Naive thymus-derived CD4-positive, alpha-beta T cell (primary cell): ENCODE results near the gene SRSF9. TPM values are rescaled to one million over a fixed set of nuclear protein-coding genes. Genes with fewer than 3 reads are reported as not detected.
A peak's percentile ranks its signal among the peaks of the same experiment; 100 is the strongest.
"Not testable (repeated sequence)": the region's sequence is repeated elsewhere in the genome, so short reads cannot be mapped to it uniquely, and the experiment has no call there.

Experiments used
- ATAC-seq: fragments of 150-1000 bp; cut with Tn5 transposase; 2 replicates; pipeline ENCODE4 v1.10.0; 2021; ENCODE audit warnings: mild to moderate bottlenecking, moderate library complexity
- CTCF ChIA-PET: fragments of 350-600 bp; sonication (Branson Sonifier 250); formaldehyde crosslinking; loops from one replicate; lab custom pipeline; 2021; ENCODE audit warnings: antibody characterized with exemption; lab: Charles Lee
- POLR2A ChIA-PET: fragments of 350-600 bp; sonication (Branson Sonifier 250); formaldehyde crosslinking; loops from one replicate; lab custom pipeline; 2021; ENCODE audit warnings: antibody characterized with exemption, inconsistent platforms; lab: Charles Lee
- DNase-seq, 9 donors: peaks; one replicate each; pipeline versions ENCODE4 v3.0.0 to v3.0.0-alpha.2; 2020 to 2022; ENCODE audit warnings: mixed read lengths in 1 of 9
- H3K27ac ChIP-seq: one replicate; pipeline ENCODE4 v1.7.0; 2013; ENCODE audit warnings: mild to moderate bottlenecking, low read depth, low read length, moderate library complexity
- H3K27me3 ChIP-seq, 2 donors: one replicate each; pipeline ENCODE4 v1.7.0; 2013; ENCODE audit warnings: low read length in 2 of 2, mild to moderate bottlenecking in 2 of 2, moderate library complexity in 2 of 2; ENCODE audit not compliant: control insufficient read depth in 2 of 2, insufficient read depth in 2 of 2
- H3K36me3 ChIP-seq, 3 experiments: 1 replicate in 2 of 3; 2 replicates in 1 of 3; pipeline ENCODE4 v1.7.0; 2013; ENCODE audit warnings: low read length in 3 of 3, mild to moderate bottlenecking in 3 of 3, moderate library complexity in 1 of 3; ENCODE audit not compliant: insufficient read depth in 3 of 3, control insufficient read depth in 2 of 3
- H3K4me1 ChIP-seq, 2 donors: one replicate each; pipeline ENCODE4 v1.7.0; 2013; ENCODE audit warnings: low read length in 2 of 2, mild to moderate bottlenecking in 2 of 2, moderate library complexity in 1 of 2; ENCODE audit not compliant: control insufficient read depth in 2 of 2, insufficient read depth in 2 of 2
- H3K4me3 ChIP-seq: 2 replicates; pipeline ENCODE4 v1.7.0; 2013; ENCODE audit warnings: mild to moderate bottlenecking, low read length
- H3K9me3 ChIP-seq, 3 experiments: 1 replicate in 2 of 3; 2 replicates in 1 of 3; pipeline ENCODE4 v1.7.0; 2013; ENCODE audit warnings: low read length in 3 of 3; ENCODE audit not compliant: control insufficient read depth in 2 of 3
- H3K27ac Mint-ChIP-seq, 9 donors: one replicate each; pipeline ENCODE4 v1.8.0; 2020 to 2022; ENCODE audit warnings: mixed read lengths in 9 of 9, mild to moderate bottlenecking in 8 of 9, moderate library complexity in 5 of 9, inconsistent platforms in 2 of 9
- H3K27me3 Mint-ChIP-seq, 5 donors: one replicate each; pipeline ENCODE4 v1.8.0; 2021 to 2022; ENCODE audit warnings: mixed read lengths in 5 of 5, mild to moderate bottlenecking in 1 of 5
- H3K36me3 Mint-ChIP-seq, 5 donors: one replicate each; pipeline ENCODE4 v1.8.0; 2020 to 2022; ENCODE audit warnings: mixed read lengths in 5 of 5, mild to moderate bottlenecking in 3 of 5, inconsistent platforms in 1 of 5
- H3K4me1 Mint-ChIP-seq, 7 donors: one replicate each; pipeline ENCODE4 v1.8.0; 2020 to 2022; ENCODE audit warnings: mixed read lengths in 7 of 7, mild to moderate bottlenecking in 3 of 7, inconsistent platforms in 1 of 7
- H3K4me3 Mint-ChIP-seq, 10 donors: one replicate each; pipeline ENCODE4 v1.8.0; 2020 to 2022; ENCODE audit warnings: mild to moderate bottlenecking in 10 of 10, mixed read lengths in 10 of 10, moderate library complexity in 6 of 10, inconsistent platforms in 2 of 10
- H3K9me3 Mint-ChIP-seq, 11 donors: one replicate each; pipeline ENCODE4 v1.8.0; 2020 to 2022; ENCODE audit warnings: mixed read lengths in 11 of 11, mild to moderate bottlenecking in 4 of 11, inconsistent platforms in 1 of 11, moderate library complexity in 1 of 11
- intact Hi-C, 2 donors: fragments of 100-400 bp; cut with micrococcal nuclease; formaldehyde crosslinking; loops; one replicate each; pipeline ENCODE4 v1.15.1; 2023
- polyA plus RNA-seq, 2 donors: library from polyadenylated mRNA; unstranded; fragments of 300-500 nt; fragmentation: Illumina TruSeq; gene quantifications; one replicate each; pipeline ENCODE4 v1.2.3, GENCODE V29; 2021
- total RNA-seq, 6 experiments: library from RNA in 5 of 6; stranded (reverse) in 5 of 6; gene quantifications; 1 replicate in 5 of 6; 2 replicates in 1 of 6; pipeline ENCODE4 v1.2.3 and lab custom pipeline; 2021 to 2026

SRSF9 gene
- total and polyA plus RNA-seq, 7 experiments from 2014 or later = 136 to 191 (median 148) TPM

DNA sequence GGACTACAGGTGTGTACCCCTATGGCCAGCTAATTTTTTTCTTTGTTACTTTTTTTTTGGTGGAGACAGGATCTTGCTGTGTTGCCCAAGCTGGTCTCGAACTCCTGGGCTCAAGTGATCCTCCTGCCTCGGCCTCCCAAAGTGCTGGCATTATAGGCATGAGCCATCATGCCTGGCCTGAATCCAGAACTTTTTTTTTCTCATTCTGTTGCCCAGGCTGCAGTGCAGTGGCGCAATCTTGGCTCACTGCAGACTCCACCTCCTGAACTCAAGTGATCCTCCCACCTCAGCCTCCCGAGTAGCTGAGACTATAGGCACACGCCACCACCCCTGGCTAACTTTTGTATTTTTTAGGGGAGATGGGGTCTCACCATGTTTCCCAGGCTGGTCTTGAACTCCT, 17.0 kb downstream of the SRSF9 start:
- intact Hi-C loops, H3K9me3 ChIP-seq, H3K4me3 ChIP-seq, DNase-seq, H3K27me3 ChIP-seq, H3K4me3 Mint-ChIP-seq, H3K27me3 Mint-ChIP-seq, H3K9me3 Mint-ChIP-seq, ATAC-seq, H3K4me1 ChIP-seq, H3K27ac ChIP-seq: not testable (repeated sequence)
- Mint-ChIP-seq H3K36me3 (peaks cover 0 to 17% (median 7%) of the 10 kb centered on the region in 5 donors), H3K4me1 (peaks cover 9 to 22% (median 13%) of the 10 kb centered on the region in 7 donors), H3K27ac (peak overlapping the region in 3 of 9 donors; percentile 6 to 41 (median 32))
- H3K36me3 ChIP-seq = peaks cover 3 to 36% (median 9%) of the 10 kb centered on the region in 3 experiments
- CTCF ChIA-PET = interaction anchor here (0.7 to 2.0 kb wide), 6 partner anchors 10 to 81 kb away, joined by 3 to 13 read pairs (median 3); no protein-coding TSS in a partner anchor
- POLR2A ChIA-PET = interaction anchor here (0.9 to 2.1 kb wide), 3 partner anchors 9 to 16 kb away, joined by 3 to 4 read pairs (median 4); no protein-coding TSS in a partner anchor

DNA sequence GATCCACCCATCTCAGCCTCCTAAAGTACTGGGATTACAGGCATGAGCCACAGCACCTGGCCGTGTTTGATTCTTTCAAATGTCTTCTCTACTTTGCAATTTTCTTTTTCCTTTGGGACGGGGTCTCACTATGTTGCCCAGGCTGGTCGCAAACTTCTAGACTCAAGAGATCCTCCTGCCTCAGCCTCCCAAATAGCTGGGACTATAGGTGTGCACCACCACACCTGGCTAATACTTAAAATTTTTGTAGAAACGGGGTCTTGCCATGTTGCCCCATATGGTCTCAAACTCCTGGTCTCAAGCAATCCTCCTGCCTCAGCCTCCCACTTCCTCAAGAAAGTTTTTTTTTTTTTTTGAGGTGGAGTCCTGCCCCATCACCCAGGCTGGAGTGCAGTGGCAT, 21.6 kb downstream of the SRSF9 start:
- Histone ChIP-seq H3K27ac (no peak overlapping the region), H3K4me3 (no peak overlapping the region), H3K27me3 (no peaks in the 10 kb centered on the region), H3K36me3 (peaks cover 3 to 29% (median 8%) of the 10 kb centered on the region in 3 experiments), H3K4me1 (peaks cover 15 to 24% of the 10 kb centered on the region in 2 donors), H3K9me3 (no peaks in the 10 kb centered on the region)
- peak overlapping the region in 5 of 9 donors; percentile 18 to 100 (median 98) for H3K27ac Mint-ChIP-seq
- H3K9me3 Mint-ChIP-seq = peaks cover 0 to 2% (median 0%) of the 10 kb centered on the region in 11 donors
- H3K36me3 Mint-ChIP-seq = peaks cover 0 to 18% (median 4%) of the 10 kb centered on the region in 5 donors
- CTCF ChIA-PET = interaction anchor here (1.1 kb wide), 1 partner anchor 17 kb away, joined by 3 read pairs; no protein-coding TSS in a partner anchor
- DNase-seq (no peak), ATAC-seq (no peak)
- intact Hi-C loops = loop anchor here (2.0 to 5.0 kb wide), 2 partner anchors 49 to 134 kb away; partner anchors contain the start of genes DYNLL1 (in 2 of the 2) and POP5 (in 1 of the 2)
- peak overlapping the region; percentile 93 to 99 (median 98) for H3K4me3 Mint-ChIP-seq
- peaks cover 14 to 42% (median 29%) of the 10 kb centered on the region in 7 donors for H3K4me1 Mint-ChIP-seq
- POLR2A ChIA-PET = interaction anchor here (0.6 to 1.2 kb wide), 4 partner anchors 9 to 606 kb away, joined by 3 to 5 read pairs (median 4); no protein-coding TSS in a partner anchor
- peaks cover 0 to 2% (median 0%) of the 10 kb centered on the region in 5 donors for H3K27me3 Mint-ChIP-seq

DNA sequence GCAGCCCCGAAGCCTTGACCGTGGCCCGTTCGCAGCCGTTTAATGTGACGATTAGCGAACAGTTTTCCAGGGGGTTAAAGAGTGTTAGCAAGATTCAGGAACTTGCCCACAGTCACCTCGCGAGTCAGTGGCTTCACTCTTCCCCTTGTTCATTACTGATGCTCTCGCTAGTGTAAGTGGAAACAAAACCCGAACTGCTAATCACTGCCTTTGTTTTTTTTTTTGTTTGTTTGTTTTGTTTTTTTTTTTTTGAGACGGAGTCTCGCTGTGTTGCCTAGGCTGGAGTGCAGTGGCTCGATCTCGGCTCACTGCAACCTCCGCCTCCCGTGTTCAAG, 22.7 kb downstream of the SRSF9 start:
- POLR2A ChIA-PET = interaction anchor here (1.0 to 1.8 kb wide), 3 partner anchors 10 to 21 kb away, joined by 3 to 6 read pairs (median 3); no protein-coding TSS in a partner anchor
- peak overlapping the region; percentile 95 to 100 (median 98) for H3K27ac Mint-ChIP-seq

DNA sequence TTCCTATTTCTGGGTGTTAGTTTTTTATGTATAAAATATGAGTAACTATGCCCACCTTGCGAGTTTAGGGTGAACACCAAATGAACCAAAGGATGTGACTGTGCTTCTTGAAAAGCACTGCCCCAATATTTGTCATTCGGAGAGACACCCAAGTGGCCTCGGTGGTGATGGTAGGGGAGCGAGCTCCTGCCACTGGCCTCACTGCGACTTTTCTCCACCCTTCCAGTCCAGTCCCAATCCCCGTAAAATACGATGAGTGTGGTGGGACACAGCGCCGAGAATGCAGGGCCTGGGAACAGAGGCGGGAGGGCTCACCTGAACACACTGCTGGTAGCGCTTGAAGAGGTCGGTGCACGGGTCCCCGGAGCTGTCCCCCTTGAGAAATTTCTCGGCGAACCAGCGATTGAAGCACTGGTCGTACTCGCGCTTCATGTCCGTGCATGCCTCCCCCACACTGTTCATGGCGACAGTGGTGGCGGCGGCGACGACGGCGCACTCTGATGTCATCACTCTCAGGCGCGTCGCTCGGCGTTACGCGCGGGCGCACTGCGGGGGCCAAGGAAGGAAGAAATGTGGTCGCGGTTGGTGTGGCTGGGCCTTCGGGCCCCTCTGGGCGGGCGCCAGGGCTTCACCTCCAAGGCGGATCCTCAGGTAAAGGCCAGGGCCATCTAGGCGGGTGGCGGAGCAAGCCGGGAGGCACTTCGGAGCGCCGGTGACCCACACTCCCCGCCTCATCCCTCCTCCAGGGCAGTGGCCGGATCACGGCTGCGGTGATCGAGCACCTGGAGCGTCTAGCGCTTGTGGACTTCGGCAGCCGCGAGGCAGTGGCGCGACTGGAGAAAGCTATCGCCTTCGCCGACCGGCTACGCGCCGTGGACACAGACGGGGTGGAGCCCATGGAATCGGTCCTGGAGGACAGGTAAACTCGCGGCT, 23.4 kb downstream of the SRSF9 start, which contains the start of the genes GATC and TRIAP1:
Gene GATC (plus strand): TSS at position 534 of the 933 bp plus-strand sequence. CDS start 37 bp downstream, at position 571.
Gene TRIAP1 (minus strand): TSS at position 474 of the 933 bp plus-strand sequence. CDS start 12 bp downstream, at position 462.
- Histone ChIP-seq H3K27ac (peak within 1 kb of the TSS; percentile 91), H3K27me3 (no peaks in the 10 kb centered on the region), H3K4me3 (peak within 1 kb of the TSS; percentile 99), H3K9me3 (no peaks in the 10 kb centered on the region), H3K36me3 (peaks cover 3 to 26% (median 8%) of the 10 kb centered on the region in 3 experiments), H3K4me1 (peaks cover 15 to 24% of the 10 kb centered on the region in 2 donors)
- peak within 1 kb of the TSS; percentile 93 to 99 (median 98) for H3K4me3 Mint-ChIP-seq
- ATAC-seq = peak; percentile 98
- H3K27me3 Mint-ChIP-seq = peaks cover 0 to 2% (median 0%) of the 10 kb centered on the region in 5 donors
- peaks cover 14 to 45% (median 29%) of the 10 kb centered on the region in 7 donors for H3K4me1 Mint-ChIP-seq
- intact Hi-C loops = loop anchor here (1.0 to 5.0 kb wide), 4 partner anchors 8 to 136 kb away; partner anchors contain the start of genes COX6A1 (in 2 of the 2), DYNLL1 (in 2 of the 2), SRSF9 (in 2 of the 2) and POP5 (in 1 of the 2)
- CTCF ChIA-PET = interaction anchor here (0.6 to 1.3 kb wide), 3 partner anchors 17 to 1953 kb away, joined by 3 to 4 read pairs (median 3); no protein-coding TSS in a partner anchor
- peak within 1 kb of the TSS; percentile 95 to 100 (median 98) for H3K27ac Mint-ChIP-seq
- H3K36me3 Mint-ChIP-seq = peaks cover 0 to 23% (median 4%) of the 10 kb centered on the region in 5 donors
- peak; percentile 76 to 93 (median 84) for DNase-seq
- peaks cover 0 to 2% (median 0%) of the 10 kb centered on the region in 11 donors for H3K9me3 Mint-ChIP-seq
- POLR2A ChIA-PET = interaction anchor here (1.0 to 1.8 kb wide), 5 partner anchors 8 to 22 kb away, joined by 3 to 6 read pairs (median 4); no protein-coding TSS in a partner anchor

More for the DNA sequence above, 22.7 kb downstream of the SRSF9 start:
- H3K27me3 Mint-ChIP-seq, ATAC-seq, H3K9me3 Mint-ChIP-seq, DNase-seq, H3K9me3 ChIP-seq, H3K27me3 ChIP-seq: not testable (repeated sequence)
- Histone ChIP-seq H3K4me1 (peaks cover 15 to 24% of the 10 kb centered on the region in 2 donors), H3K4me3 (peak overlapping the region; percentile 99), H3K27ac (peak overlapping the region; percentile 91), H3K36me3 (peaks cover 3 to 24% (median 8%) of the 10 kb centered on the region in 3 experiments)
- Mint-ChIP-seq H3K4me1 (peaks cover 14 to 42% (median 29%) of the 10 kb centered on the region in 7 donors), H3K36me3 (peaks cover 0 to 18% (median 4%) of the 10 kb centered on the region in 5 donors), H3K4me3 (peak overlapping the region; percentile 93 to 99 (median 98))
- intact Hi-C loops = loop anchor here (1.0 to 5.0 kb wide), 4 partner anchors 9 to 135 kb away; partner anchors contain the start of genes COX6A1 (in 2 of the 2), DYNLL1 (in 2 of the 2), SRSF9 (in 2 of the 2) and POP5 (in 1 of the 2)
- CTCF ChIA-PET = interaction anchor here (1.3 kb wide), 1 partner anchor 16 kb away, joined by 3 read pairs; no protein-coding TSS in a partner anchor

DNA sequence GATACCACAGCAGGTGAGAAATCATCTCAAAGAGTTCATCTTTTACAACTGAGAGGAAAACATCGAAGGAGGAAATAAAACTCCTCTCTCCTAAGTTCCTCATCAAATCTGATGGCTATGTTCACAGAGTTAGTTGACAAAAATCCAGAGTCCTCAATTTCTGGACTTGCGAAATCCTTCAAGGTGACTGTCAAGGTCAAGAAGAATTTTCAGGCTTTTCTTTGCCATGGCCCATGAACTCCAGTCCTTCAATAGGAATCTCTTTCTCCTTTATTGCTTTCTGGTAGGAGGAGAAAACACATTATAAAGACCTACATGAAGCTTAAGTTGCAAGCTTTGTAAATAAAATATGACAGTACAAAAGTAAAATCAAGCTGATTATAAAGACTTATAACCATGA, 24.9 kb downstream of the SRSF9 start:
- peaks cover 0 to 23% (median 4%) of the 10 kb centered on the region in 5 donors for H3K36me3 Mint-ChIP-seq
- no peak for ATAC-seq

More for the DNA sequence above, 24.9 kb downstream of the SRSF9 start:
- Histone ChIP-seq H3K27me3 (no peaks in the 10 kb centered on the region), H3K4me3 (no peak overlapping the region), H3K4me1 (peaks cover 19 to 29% of the 10 kb centered on the region in 2 donors), H3K9me3 (no peaks in the 10 kb centered on the region), H3K36me3 (peaks cover 8 to 34% (median 8%) of the 10 kb centered on the region in 3 experiments), H3K27ac (no peak overlapping the region)
- peaks cover 20 to 53% (median 39%) of the 10 kb centered on the region in 7 donors for H3K4me1 Mint-ChIP-seq
- H3K27ac Mint-ChIP-seq = peak overlapping the region in 7 of 9 donors; percentile 81 to 99 (median 97)
- ChIA-PET POLR2A (interaction anchor here (1.0 to 2.2 kb wide), 6 partner anchors 8 to 154 kb away, joined by 3 to 9 read pairs (median 4); partner anchors contain the start of genes RNU4-2 and SRSF9), CTCF (interaction anchor here (0.6 to 2.6 kb wide), 4 partner anchors 9 to 525 kb away, joined by 3 to 10 read pairs (median 4); partner anchors contain the start of gene SRSF9)
- H3K9me3 Mint-ChIP-seq = peaks cover 0 to 2% (median 0%) of the 10 kb centered on the region in 11 donors
- H3K4me3 Mint-ChIP-seq = peak overlapping the region; percentile 93 to 99 (median 98)
- intact Hi-C loops = loop anchor here in 1 of 2 donors (5.0 kb wide), 1 partner anchor 138 kb away; the partner anchor contains the start of gene POP5
- DNase-seq = no peak
- peaks cover 0 to 2% (median 0%) of the 10 kb centered on the region in 5 donors for H3K27me3 Mint-ChIP-seq
